CD4-positive, alpha-beta T cell treated with Interleukin-12 subunit alpha and Interleukin-12 subunit beta, for 1 hour (primary cell): ENCODE data around the gene IQCN.

ENCODE experiments used
- DNase-seq: peaks from one replicate; pipeline ENCODE4 v3.0.0-alpha.2; 2020

IQCN gene

DNA sequence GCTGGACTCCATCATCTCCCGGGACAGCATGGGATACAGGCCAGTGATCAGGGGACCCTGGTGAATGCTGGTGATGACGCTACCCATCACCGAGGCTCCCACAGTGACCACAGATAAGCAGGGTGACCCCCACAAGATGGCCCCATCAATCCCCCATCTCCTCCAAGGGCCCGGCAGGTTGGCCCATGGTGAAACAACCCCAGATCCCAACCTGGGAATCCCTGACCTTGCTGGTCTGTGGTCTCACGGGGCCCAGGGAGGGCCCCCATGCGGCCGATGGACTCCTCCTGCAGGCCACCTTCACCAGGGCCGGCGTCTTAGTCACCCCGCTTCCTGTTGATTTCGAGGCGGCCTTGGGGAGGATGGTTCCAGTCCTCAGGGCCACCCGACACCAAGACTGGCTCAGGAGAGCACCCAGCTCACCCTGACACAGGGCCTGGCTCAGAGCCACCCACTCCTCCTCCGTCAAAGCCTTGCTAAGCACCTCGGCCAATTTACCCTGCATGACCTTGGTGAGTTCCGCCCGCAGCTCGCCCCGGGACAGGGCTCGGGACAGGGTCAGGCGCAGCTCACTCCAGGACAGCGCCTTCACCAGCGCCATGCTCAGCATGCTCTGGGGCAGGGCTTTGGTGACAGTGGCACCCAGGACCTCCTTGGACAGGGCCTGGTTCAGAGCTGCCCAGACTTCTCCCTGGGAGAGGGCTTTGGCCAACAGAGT, 10.0 kb downstream of the IQCN start:
- no peak for DNase-seq

DNA sequence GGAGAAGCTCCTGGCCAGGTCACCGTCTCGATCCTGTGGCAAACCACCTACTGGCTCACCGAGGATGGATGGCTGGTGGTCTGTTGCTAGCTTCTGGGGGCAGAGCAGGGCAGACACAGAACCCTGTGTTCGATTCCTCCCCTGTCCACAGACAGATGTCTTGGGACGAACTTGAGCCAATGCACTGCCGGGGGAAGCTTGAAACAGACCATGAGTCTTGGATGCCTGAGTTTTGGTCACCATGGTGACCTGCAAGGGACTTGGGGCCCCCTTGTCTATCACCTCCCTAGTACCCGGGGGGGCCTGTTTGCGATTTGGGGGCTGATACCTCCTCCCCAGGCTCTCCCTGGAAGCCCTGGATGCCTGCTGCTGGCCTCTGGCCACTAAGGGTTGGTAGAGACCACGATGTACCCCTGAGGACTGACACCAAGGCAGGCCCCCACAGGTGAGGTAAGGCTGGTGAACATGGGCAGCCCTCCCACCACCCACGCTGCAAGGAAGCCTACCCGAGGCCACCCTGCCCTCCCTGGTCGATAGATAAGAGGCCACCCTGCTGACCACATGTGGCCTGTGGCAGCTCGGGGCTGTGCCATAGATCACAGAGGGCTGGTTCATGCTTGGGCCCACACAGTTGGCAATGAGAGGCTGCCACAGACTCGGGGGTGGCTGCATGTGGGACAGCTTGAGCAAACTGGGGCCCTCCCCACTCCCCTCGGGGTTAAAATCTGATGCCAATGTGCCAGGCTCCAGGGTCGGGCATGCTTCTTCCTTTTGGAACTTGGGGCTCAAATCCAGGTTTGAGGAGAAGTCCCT, 10.7 kb downstream of the IQCN start:
- no peak for DNase-seq

DNA sequence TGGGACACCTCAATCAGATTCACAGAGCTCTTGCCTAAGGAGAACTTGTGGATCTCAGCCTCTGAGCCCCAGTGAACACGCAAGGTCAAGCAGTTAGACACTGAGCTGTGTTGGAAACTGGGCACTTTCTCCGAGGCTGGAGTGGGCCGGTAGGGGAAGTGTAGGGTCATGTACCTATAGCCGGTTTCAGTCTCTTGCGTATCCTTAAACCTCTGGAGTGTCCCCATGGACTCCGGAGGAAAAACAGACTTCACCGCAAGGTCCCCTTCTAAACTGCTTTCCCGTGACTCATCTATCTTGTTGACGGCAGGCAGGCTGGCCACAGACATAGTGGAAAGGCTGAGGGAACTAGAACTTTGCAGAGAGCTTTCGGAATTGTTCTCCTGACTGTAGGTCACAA, 11.3 kb downstream of the IQCN start:
- DNase-seq, result no peak

DNA sequence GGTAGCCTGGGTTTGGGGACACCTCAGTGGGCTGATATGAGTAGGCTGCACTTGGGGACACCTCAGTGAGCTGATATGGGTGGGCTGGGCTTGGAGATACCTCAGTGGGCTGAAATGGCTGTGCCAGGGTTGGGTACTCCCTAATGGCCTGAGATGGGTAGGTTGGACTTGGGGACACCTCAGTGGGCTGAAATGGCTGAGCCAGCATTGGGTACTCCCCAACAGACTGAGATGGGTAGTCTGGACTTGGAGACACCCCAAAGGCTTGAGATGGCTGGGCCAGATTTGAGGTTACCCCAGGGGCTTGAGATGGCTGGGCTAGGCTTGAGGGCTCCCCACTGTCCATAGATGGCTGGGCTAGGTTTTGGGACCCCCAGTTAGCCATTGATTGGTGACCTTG, 12.1 kb downstream of the IQCN start:
- no peak for DNase-seq

DNA sequence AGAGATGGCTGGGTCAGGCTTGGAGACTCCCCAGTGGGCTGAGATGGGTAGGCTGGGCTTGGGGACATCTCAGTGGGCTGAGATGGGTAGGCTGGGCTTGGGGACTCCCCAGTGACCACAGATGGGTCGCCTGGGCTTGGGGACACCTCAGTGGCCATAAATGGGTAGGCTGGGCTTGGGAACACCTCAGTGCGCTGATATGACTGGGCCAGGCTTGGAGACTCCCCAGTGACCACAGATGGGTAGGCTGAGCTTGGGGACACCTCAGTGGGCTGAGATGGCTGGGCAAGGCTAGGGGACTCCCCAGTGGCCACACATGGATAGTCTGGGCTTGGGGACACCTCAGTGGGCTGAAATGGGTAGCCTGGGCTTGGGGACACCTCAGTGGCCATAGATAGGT, 12.8 kb downstream of the IQCN start:
- no peak for DNase-seq

DNA sequence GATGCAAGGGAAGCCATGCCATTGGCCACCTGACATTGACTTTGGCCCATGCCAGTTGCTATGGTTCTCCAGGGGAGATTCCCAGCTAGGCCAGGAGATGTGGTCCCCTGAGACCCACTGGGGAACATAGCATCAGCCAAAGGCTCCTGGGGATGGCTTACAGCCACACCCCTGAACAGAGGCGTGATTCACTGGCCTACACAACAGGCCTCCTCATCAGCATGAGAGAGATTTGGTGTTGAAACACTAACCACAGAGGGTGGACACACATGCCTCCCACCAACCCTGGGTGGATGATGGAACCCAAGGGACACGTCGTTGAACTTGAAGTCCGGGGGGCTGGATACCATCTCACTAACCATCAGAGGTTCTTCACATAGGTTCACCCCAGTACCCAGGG, 14.4 kb downstream of the IQCN start:
- no peak for DNase-seq

DNA sequence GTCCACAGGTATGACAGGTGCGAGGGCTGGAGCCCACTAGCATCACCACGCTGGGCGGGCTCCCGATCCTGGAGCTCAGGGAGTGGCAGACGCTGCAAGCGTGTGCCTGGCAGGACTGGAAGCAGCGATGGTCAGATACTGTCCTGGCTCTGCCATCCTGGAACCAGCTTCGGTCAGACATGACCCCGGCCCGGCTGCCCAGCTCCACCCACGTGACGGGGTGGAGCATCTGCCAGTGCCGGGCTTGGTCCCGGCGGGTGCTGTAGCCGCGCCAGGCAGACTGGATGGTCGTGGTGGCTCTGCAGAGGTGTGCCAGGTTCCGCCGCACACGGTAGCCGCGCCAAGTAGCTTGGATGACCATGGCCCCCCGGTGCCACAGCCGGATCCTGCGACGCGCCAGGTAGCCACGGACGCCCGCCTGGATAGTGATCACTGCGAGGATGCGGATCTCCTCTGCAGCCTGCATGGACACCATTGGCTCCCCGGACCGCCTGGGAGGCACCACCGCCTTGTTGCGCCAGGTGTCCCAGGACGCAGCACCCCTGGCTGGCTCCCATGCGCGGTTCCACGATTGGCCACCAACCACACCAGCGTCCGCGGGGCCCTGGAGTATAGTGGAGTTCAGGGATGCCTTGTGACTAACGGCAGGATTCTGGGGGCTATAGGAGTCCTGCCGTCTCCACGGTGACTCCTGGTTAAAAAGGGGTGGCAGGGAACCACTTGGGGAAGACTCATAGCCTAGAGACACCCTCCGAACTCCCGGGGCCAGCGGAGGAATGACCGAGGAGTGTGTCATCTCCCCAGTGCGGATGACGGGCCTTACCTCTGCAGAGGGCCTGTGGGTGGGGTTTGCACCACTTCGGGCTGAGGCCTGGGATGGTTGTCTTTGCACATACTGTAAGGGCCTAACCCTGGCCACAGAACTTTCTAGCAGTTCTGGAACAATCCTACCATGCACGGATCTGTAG, 16.5 kb downstream of the IQCN start:
- no peak for DNase-seq

DNA sequence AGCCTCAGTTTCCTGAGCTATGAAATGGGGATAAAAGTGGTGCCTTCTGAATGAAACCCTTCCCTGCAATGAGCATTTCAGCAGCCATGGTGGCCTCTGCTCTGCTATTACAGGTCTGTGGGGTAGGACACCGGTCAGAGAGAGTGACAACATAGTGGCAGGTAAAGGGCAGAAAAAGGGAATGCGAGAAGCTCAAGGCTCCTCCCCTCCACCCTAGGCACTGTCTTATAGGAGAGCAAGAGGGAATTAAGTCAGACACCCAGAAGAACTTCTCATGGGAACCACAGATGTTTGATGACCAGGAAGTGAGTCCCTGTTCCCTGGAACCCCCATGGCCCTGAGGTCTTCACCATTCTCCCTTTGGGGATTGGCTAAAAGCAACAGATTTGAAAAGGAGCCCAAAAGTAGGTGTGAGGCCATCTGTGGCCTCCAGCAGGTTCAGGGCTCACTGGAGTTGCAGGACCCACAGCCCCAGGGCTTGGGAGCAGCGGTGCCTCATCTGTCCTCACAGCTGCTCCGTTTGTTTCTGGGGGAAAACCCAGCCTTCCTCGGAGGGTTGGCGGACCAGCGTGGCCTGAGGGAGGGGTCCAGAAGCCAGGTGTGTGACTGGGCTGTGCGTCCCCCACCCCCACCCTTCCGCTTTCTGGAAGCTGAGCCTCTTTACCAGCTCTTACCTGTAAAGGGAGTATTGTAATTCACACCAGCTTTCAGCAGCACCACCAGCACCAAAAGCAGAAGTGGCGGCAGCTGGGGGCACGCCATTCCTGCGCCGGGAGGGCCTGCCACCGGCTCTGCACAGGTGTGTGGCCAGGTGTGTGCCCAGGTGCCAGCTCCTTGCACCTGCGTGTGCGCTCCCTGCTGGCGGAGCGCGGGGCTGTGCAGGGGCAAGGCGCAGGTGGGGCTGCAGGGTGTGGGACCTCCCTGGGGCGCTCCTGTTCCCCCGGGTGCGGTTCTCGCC, 19.4 kb downstream of the IQCN start:
- DNase-seq, result no peak

DNA sequence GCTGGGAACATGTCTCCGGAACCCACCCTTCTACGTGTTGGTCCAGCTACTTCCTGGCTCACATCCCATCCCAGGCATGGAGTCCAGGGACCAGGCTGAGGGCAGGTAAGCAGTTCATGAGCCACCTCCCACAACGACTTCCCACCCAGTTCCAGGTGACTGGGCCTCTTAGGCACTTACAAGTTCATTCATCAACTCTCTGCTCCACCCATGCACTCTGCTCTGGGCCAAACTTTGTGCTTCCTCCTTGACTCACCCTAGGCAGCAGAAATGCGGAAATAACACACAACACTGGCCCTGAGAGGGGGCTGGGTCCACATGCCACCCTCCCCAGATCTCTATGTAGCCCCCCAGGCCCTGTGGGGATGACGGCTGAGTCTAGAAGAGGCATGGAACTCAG, 20.5 kb downstream of the IQCN start:
- no peak for DNase-seq

DNA sequence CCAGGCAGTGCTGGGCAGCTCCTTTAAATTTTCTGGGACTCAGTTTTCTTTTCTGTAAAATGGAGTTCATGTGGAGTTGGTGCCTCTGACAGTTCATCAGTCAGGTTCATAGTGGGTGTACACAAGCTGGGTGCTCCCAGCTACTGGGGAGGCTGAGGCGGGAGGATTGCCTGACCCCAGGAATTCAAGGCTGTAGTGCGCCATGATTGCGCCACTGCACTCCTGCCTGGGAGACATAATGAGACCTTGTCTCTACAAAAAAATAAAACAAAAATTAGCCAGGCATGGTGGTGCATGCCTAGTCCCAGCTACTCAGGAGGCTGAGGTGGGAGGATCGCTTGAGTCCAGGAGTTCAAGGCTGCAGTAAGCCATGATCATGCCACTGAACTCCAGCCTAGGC, 21.1 kb downstream of the IQCN start:
- DNase-seq, result no peak

DNA sequence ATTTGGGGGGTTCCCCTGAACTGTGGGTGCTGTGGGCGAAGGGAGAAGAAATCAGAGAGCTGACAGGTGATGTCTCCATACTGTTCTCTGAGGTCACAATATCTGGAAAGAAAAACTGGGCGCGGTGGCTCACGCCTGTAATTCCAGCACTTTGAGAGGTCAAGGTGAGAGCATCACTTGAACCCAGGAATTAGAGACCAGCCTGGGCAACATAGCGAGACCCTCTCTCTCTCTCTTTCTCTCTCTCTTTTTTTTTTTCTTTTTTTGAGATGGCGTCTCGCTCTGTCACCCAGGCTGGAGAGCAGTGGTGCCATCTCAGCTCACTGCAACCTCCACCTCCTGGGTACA, 21.9 kb downstream of the IQCN start:
- no peak for DNase-seq

DNA sequence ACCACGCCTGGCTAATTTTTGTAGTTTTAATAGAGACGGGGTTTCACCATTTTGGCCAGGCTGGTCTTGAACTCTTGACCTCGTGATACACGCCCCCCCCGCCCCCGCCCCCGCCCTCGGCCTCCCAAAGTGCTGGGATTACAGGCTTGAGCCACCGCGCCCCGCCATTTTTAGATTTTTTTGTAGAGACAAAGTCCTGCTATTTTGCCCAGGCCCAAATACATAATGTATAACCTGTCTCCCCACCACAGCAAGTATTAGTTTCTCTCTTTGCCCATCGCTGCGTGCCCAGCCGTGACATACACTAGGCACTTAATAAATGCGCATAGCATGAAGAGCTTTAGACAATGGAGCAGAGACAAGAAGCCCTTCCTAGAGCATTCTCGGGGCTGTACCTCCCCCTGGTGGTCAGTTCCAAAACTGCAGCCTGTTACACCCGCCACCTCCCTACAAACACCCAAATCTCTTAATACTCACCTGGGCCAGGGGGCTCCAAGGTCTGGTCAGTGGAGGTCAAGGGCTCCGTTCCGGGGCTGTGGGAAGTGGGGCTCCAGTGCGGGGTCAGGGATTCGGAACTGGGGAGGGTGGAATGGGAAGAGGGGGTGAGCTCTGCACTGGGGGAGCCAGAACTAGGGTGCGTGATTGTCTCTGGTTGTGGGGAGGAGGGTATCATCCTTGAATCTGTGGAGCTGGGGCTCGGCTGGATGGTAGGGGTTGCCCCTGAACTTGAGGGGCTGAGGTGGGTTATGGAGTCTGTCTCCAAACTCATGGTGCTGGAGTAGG, 22.5 kb downstream of the IQCN start:
- peak; percentile 85 for DNase-seq

DNA sequence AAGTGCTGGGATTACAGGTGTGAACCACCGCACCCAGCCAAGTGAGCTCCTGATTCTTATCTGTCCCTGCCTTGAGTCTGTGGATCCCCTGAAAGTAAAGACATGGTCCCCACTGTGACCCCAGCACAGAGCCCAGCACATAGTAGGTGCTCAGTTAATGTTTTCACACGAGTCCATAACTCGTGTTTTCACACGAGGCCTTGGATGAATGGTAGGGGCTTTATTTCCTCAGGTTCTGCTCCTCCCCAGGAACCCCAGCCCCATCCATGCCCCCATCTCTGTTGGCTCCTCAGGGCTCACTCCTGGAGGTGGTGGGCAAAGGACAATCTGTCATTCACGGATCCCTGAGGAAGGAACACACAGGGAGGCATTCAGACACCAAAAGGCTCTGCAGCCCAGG, 24.4 kb downstream of the IQCN start:
- DNase-seq, result no peak

DNA sequence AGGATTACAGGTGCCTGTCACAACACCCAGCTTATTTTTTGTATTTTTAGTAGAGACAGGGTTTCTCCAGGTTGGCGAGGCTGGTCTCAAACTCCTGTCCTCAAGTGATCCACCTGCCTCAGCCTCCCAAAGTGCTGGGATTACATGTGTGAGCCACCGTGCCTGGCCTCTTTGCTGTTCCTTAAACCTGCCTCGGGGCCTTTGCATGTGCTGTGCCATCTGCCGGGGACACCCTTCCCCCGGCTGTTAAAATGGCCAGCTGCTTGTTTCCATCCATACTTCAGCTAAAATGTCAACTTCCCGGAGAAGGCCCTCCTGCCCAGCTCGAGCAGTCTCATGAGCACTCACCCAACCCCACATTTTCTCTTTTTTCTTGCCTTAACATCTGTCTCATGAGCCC, 29.0 kb downstream of the IQCN start:
- DNase-seq, result no peak

DNA sequence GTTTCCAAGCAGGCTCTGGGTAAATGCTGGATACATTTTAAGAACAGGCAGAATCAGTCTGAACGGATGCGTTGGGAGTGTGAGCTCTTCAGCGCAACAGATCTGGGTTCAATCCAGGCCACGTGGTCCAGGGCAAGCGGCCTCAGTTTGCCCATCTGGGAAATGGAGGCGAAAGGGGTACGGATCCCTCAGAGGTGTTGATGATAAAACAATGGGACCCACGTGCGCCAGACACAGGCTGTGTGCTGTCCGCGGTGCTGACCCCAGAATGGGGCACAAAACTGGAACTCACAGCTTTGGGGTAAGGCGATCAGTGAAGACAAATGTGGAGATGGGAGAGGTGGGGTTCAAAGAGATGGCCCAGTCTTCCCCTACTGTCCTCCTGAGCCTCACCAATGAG, 34.9 kb downstream of the IQCN start:
- DNase-seq, result no peak

DNA sequence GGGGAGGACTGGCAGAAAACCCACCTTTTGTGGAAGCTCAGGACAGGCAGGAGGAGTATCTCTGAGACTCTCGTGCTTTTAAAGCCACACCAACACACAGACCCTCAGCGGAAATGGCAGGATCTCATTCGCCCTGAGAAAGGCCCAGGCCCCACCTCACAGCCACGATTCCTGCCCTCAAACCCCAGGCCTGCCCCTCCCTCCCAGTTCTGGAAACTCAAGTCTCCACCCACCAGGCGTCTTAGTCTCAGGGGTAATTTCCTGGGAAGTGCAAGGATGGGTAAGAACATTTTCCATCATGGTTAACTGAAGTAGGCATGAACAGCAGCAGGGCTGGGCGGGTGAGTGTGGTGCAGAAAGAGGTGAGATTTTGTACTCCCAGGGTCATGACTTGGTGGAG, 40.1 kb downstream of the IQCN start:
- DNase-seq, result no peak

DNA sequence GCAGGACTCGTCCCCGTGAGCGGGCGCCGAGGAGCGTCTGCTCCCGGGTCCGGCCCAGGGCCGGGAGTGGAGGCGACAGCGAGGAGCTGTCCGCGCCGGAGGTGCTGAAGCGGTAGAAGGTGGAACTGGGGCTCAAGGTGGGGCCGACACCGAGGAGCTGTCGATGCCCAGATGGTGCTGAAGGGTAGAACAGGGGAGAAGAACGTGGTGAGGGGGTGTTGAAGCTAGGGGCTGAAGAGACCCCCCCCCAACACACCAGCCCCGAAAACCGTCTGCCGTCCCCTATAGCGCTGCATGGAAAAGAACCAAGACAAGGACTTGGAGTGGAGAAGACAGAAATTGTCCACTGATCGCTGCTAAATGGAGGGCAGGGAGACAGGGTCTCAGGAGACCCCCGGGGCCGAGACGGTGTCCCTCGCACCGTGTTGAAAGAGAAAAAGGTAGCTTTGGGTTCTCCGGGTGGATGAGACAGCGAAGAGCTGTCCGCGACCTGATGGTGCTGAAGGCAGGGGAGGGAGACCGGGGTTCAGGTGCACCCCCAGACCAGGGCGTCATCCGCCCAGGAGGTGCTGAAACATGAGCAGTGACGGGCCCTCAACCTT, 40.9 kb downstream of the IQCN start:
- peak; percentile 43 for DNase-seq

DNA sequence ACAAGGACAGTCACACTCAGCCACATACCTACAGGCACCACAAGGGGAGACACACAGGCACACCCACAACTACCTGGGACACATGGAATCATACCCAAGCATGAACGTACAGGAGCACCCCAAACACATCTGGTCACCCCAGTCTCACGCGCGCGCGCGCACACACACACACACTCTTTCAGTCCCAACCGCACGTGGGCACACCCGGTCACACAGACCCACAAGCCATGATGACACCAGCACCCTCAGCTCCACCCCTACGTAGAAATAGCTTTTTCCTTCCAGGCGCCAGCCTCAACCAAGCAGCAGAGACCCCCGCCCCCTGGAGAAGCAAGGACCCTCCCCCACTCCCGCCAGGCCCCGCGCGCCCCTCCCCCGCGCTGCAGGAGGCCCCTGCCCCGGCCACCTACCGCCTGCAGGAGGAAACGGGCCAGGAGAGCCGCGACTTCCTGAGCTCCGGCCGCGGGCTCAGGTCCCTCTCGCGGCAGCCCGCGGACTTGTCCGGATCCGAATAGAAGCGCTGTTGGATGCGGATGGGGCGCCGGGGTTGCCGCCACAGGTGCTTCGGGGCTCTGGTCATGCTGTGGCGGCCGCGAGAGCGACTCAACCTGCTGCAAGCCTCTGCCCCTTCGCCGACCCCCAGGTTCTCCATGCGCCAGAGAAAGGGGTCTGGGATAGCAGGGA, 41.6 kb downstream of the IQCN start:
- DNase-seq, result no peak

DNA sequence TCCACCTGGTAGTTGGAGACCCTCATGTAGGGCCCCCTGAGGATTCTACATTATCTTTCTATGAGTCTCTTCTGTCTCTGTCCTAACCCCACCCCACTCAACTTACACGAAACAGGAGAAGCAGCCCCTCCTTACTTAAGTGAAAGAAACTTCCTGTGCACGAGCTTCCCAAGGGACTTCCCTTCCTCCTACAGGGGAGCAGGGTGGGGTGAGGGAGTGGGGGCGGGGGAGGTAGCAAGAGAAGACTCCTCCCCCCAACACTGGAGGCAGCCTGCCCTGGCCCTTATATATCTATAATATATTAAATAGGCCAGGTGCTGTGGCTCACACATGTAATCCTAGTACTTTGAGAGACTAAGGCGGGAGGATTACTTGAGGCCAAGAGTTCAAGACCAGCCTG, 42.5 kb downstream of the IQCN start:
- DNase-seq, result no peak

DNA sequence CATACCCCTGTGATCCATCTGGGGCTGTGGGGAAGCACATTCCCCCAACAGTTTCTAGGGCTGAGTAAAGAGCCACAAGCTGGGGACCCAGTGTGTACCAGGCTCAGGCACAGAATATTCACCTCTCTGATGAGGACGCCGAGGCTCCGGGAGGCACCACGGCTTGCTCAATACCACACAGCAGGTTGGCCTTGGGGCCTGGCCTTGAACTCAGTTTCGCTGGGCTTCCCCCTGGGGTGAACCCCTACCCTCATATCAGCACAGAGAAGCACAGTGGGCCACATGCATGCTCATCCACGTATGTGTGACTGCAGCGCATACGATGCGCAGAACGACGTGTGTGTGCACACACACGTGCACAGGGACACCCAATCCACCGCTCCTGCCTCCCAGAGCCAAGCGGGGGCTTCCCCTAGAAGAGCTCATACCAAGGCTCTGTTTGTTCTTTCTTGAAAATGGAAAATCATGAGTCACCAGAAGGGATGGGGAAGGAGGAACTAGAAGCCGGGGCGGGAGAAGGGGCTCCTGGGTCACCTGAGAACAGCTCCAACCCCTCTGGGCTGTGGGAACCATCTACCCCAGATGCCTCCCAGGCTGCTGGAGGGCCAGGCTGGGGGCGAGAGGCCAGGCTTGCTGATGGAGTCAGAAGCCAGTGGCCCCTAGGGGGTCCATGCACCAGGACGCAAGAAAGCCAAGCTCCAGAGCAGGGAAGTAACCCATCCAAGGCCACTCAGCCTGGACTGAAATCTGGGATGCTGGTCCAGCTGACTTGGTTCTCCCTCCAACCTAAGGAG, 43.1 kb downstream of the IQCN start:
- no peak for DNase-seq
